NCI-H128 (cell line): ENCODE data around the gene NIN.

Experiments used
- DNase-seq: peaks from one replicate; lab custom pipeline; 2025; ENCODE audit not compliant: unreplicated experiment; lab: John Stamatoyannopoulos, UW

The NIN gene

GRCh38 chr14:50837850-50838470, 7.0 kb upstream of the NIN start:
- no peak for DNase-seq

GRCh38 chr14:50837271-50837670, 6.3 kb upstream of the NIN start:
- DNase-seq: no peak

- DNase-seq: no peak
Measured at GRCh38 chr14:50836515-50836914, 5.6 kb upstream of the NIN start.

- DNase-seq: no peak
Measured at GRCh38 chr14:50835280-50835679, 4.3 kb upstream of the NIN start.

- no peak for DNase-seq
Measured at GRCh38 chr14:50834802-50835276, 3.9 kb upstream of the NIN start.

- no peak for DNase-seq
Measured at GRCh38 chr14:50832935-50833630, 2.1 kb upstream of the NIN start.

GRCh38 chr14:50831726-50832168, 785 bp upstream of the NIN start:
- DNase-seq: no peak

GRCh38 chr14:50830044-50830931, 674 bp downstream of the NIN start:
- peak; percentile 24 for DNase-seq

- DNase-seq: no peak
Measured at GRCh38 chr14:50829489-50830043, 1.4 kb downstream of the NIN start.

- no peak for DNase-seq
Measured at GRCh38 chr14:50828721-50829488, 2.1 kb downstream of the NIN start.

GRCh38 chr14:50826681-50827080, 4.3 kb downstream of the NIN start:
- no peak for DNase-seq

- no peak for DNase-seq
Measured at GRCh38 chr14:50825307-50825706, 5.7 kb downstream of the NIN start.

- no peak for DNase-seq
Measured at GRCh38 chr14:50823762-50824636, 7.0 kb downstream of the NIN start.

- DNase-seq: no peak
Measured at GRCh38 chr14:50823051-50823761, 7.8 kb downstream of the NIN start.

GRCh38 chr14:50822501-50823042, 8.4 kb downstream of the NIN start:
- no peak for DNase-seq

- DNase-seq: no peak
Measured at GRCh38 chr14:50821510-50822464, 9.2 kb downstream of the NIN start.

- DNase-seq: no peak
Measured at GRCh38 chr14:50820786-50821509, 10.0 kb downstream of the NIN start.
